HG03066 (cell line): Measurements from ENCODE around the gene SURF2.
A peak's percentile ranks its signal among the peaks of the same experiment; 100 is the strongest.

ENCODE experiments used
- ATAC-seq: cut with Tn5 transposase; IDR thresholded peaks from one replicate; pipeline ENCODE4 v1.9.1; 2021; ENCODE audit warnings: low read depth; ENCODE audit not compliant: unreplicated experiment

Gene SURF2

GRCh38 chr9:133396952-133397351, 40.6 kb downstream of the SURF2 start:
- no peak for ATAC-seq

DNA sequence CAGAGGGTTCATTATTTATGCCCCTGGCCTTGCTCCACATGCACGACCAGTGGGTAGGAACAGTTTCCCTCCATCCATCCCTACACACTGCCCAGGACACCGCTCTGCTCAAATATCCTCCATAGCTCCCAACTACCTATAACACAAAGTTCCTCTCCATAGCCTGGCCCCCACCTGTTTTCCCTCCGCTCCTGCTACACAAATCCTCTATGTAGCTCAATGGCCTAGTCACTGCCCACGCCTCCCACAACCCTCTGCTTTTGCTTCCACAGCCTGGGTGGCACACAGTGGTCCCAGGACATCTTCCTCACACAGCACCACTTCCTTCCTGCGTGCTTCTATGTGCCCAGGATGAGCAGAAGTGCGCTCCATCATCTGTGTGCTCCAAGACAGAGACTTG, 41.0 kb downstream of the SURF2 start:
- ATAC-seq: no peak

DNA sequence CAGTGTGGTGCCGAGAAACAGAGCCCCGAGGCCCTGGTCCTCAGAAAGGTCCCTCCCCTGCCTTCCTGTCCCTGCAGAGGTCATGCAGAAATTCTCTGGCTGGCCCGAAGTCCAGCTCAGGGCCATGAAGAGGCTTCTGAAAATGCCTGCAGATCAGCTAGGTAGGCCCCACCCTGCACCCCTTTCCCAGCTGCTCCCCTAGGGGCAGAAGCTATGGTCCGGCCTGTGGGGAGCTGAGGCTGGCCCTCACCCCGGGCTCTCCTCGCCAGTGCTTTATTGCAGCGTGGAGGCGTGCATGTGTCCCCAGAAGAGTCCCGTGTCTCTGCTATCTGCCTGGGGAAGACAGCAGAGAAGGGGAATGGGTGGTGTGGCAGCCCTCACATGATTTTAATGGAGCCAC, 41.5 kb downstream of the SURF2 start:
- ATAC-seq: no peak

GRCh38 chr9:133400292-133400691, 43.9 kb downstream of the SURF2 start:
- no peak for ATAC-seq

DNA sequence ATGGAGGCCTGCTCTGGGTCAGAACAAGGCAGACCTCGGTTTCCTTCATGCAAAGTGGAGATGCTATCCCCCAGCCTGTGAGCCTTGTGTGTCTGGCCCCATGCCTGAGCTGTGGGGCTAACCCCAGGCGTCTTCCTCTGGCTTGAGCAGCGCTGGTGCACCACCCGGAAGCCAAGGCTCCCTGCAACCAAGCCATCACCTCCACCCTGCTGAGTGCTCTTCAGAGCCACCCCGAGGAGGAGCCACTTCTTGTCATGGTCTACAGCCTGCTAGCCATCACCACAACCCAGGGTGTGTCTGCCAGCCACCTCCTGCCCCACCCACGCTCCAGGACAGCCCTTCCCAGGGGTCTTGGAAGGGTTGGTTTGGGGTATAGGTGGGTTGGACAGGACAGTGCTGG, 45.2 kb downstream of the SURF2 start:
- ATAC-seq: no peak

GRCh38 chr9:133402689-133403088, 46.3 kb downstream of the SURF2 start:
- no peak for ATAC-seq

DNA sequence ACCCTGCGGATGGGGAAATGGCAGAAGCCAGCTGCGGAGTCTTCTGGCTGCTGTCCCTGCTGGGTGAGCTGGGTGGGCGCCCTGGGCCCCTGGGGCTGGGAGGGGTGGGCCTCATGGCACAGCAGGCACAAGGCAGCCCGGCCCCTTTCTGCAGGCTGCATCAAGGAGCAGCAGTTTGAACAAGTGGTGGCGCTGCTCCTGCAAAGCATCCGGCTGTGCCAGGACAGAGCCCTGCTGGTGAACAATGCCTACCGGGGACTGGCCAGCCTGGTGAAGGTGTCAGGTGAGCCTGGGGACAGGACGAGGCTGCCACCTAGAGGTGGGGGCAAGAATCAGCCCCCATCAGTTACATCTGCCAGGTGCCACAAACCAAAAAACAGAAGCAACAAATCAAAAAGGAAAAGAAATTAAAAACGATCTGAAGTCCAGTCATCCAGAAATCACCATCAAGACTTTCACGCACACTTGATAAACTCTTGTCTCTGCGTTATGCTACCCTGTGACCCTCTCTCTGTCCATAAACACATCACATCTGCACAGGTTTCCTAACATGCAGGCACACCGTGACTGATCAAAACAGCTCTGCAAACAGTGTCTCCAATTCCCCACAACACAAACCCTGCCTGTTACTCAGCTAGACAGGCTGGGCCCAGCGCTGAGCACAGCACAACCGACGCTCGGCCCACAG, 47.6 kb downstream of the SURF2 start:
- ATAC-seq: no peak

- no peak for ATAC-seq
These were observed 48.2 kb downstream of the SURF2 start for GRCh38 chr9:133404454-133405002.

DNA sequence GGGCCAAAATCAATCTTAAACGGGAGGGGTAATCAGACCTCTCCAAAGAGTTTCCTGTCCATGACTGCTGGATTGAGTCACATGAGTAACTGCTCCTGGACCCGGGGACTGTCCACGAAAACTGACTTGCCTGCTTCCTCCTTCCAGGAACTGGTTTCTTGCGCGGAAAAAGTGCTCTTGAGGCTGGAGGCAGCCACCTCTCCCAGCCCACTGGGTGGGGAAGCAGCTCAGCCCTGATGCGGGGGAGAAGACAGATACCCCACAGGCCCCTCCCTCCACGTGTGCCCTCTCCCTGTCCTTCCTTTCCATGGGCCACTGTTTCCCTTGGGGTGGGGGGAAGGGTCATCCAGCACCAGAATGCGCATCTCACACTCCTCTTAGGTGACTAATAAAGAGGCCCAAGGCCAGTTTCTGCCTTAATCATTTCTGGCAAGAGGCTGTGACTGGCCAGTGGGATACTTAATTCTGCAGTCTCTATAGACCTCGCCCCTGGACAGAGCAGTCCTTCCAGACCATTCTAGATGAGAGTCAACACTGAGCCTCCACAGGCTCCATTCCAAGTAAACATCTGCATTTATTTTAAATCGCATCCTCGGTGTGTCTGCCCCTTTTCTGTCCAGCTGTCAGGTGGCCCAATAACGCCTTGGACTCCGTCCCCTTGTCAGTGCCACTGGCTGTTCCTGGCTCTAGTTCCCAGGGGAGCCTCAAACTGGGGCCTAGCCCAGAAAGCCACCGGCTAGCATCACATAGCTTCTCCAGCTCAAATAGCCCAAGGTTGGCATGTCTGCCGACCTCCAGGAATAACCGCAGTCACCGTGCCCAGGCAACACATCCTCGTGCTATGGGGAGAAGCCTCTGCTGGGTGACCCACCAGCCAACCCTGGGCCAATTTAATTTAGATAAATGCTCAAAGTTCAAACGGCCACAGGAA, 49.4 kb downstream of the SURF2 start:
- ATAC-seq: no peak

- ATAC-seq: peak; percentile 65
These were observed 50.3 kb downstream of the SURF2 start for GRCh38 chr9:133406480-133407307.

GRCh38 chr9:133408042-133408441, 51.7 kb downstream of the SURF2 start:
- ATAC-seq: no peak
